ENCODE results near the gene LEPR.
"Not testable (repeated sequence)": the region's sequence is repeated elsewhere in the genome, so short reads cannot be mapped to it uniquely, and the experiment has no call there.

LEPR gene

DNA sequence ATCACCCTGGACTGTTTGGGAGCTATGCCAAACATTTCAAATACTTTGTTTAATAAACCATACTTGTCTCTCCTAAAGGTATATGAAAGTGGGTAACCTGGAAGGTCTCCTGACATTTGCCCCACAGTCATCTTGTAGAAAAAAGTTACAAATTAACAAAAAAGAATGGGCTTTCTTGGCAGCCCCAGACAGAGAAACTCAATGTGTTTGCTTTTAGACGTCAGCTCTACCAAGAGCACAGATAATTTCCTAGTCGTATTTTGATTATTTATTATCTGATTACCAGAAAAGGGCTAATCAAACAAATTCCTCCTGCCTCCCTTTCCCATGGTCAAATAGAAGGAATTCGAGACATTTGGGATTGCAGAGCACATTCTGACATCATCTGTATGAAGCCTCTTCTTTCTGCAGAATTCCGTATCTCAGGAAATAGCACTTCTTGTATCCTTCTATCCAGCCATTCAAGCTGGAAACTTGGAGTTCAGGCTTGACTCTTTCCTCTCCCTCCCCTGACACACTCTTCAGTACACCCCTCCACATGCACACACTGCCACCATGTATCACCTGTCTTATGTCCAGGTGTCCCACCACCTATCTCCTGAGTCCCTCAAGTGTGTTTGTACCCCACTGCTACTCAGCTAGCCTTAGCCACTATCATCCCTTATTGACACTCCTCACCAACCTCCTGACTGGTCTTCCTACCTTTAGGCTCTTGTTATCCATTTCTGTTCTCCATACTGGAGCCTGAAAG is 42.8 kb upstream of the LEPR start:
- TF ChIP-seq EZH2phosphoT487 (conservative IDR thresholded peaks at IDR 0.05; ENCODE audit: low read length) = no peak
- TF ChIP-seq, protein P1, sequence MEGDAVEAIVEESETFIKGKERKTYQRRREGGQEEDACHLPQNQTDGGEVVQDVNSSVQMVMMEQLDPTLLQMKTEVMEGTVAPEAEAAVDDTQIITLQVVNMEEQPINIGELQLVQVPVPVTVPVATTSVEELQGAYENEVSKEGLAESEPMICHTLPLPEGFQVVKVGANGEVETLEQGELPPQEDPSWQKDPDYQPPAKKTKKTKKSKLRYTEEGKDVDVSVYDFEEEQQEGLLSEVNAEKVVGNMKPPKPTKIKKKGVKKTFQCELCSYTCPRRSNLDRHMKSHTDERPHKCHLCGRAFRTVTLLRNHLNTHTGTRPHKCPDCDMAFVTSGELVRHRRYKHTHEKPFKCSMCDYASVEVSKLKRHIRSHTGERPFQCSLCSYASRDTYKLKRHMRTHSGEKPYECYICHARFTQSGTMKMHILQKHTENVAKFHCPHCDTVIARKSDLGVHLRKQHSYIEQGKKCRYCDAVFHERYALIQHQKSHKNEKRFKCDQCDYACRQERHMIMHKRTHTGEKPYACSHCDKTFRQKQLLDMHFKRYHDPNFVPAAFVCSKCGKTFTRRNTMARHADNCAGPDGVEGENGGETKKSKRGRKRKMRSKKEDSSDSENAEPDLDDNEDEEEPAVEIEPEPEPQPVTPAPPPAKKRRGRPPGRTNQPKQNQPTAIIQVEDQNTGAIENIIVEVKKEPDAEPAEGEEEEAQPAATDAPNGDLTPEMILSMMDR (IDR thresholded peaks at IDR 0.05; ENCODE audit: insufficient read depth, low read length, poor library complexity, severe bottlenecking) = no peak
- no peaks in the 10 kb centered on the region for H3K27me3 ChIP-seq (ENCODE audit: low read length)
- no peaks in the 10 kb centered on the region for H3F3A ChIP-seq (ENCODE audit: insufficient read depth)
- no peaks in the 10 kb centered on the region for H3K9me2 ChIP-seq (replicated peaks; ENCODE audit: insufficient read depth, low read length)
- no peaks in the 10 kb centered on the region for H3K9me3 ChIP-seq (ENCODE audit: insufficient read depth, low read length)
- no peak overlapping the region for H2AFZ ChIP-seq (ENCODE audit: low read depth, low read length, severe bottlenecking)
- H3K4me3 ChIP-seq (ENCODE audit: insufficient read depth, low read length, poor library complexity, severe bottlenecking) = no peak overlapping the region
- no peak overlapping the region for H3K27ac ChIP-seq (ENCODE audit: low read depth, low read length)
- no peaks in the 10 kb centered on the region for H4K20me1 ChIP-seq (ENCODE audit: low read depth, low read length)
- H3K36me3 ChIP-seq (ENCODE audit: low read length) = no peaks in the 10 kb centered on the region
- H3K4me2 ChIP-seq (ENCODE audit: low read depth, low read length, poor library complexity, severe bottlenecking) = no peak overlapping the region
- no peak overlapping the region for H3K9ac ChIP-seq (ENCODE audit: low read length)
- H3K79me2 ChIP-seq (ENCODE audit: insufficient read depth, low read length) = no peaks in the 10 kb centered on the region

DNA sequence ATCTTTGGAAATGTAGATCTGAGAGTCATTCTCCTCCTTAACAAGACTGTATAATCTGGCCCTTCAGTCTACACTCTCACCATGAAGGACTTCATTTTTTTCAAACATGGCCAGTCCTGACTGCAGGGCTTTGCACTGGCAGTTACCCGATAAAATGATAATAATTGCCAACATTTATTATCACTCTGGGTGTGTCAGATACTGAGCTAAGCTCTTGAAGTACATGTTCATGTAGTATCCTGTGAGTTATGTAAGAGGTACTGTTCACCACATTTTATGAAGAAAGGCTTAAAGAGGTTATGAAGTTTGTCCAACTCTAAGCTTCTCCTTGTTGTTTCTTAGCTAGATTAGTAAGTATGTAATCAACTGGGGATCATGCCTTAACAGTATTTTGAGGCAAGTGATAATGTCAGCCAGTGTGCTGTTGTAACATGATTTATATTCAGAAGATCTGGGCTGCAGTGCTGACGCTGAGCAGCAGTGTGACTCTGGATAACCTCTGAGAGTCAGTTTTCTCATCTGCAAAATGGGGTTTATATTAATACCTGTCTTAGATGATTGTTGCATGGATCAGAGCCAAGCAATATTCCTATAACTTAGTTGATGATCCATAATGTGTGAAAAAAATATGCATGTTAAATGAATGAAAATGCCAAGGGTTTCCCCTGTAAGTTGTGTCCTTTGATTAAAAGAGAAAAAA is 42.1 kb upstream of the LEPR start:
- no peak overlapping the region for H3K4me2 ChIP-seq (ENCODE audit: low read depth, low read length, poor library complexity, severe bottlenecking)
- no peaks in the 10 kb centered on the region for H3F3A ChIP-seq (ENCODE audit: insufficient read depth)
- H3K9me2 ChIP-seq (replicated peaks; ENCODE audit: insufficient read depth, low read length) = no peaks in the 10 kb centered on the region
- no peak overlapping the region for H3K9ac ChIP-seq (ENCODE audit: low read length)
- no peaks in the 10 kb centered on the region for H3K9me3 ChIP-seq (ENCODE audit: insufficient read depth, low read length)
- H3K36me3 ChIP-seq (ENCODE audit: low read length) = no peaks in the 10 kb centered on the region
- TF ChIP-seq, protein P1 (IDR thresholded peaks at IDR 0.05; ENCODE audit: insufficient read depth, low read length, poor library complexity, severe bottlenecking) = no peak
- no peak for TF ChIP-seq EZH2phosphoT487 (conservative IDR thresholded peaks at IDR 0.05; ENCODE audit: low read length)
- H3K27ac ChIP-seq (ENCODE audit: low read depth, low read length) = no peak overlapping the region
- H3K27me3 ChIP-seq (ENCODE audit: low read length) = no peaks in the 10 kb centered on the region
- no peak overlapping the region for H2AFZ ChIP-seq (ENCODE audit: low read depth, low read length, severe bottlenecking)
- H3K4me3 ChIP-seq (ENCODE audit: insufficient read depth, low read length, poor library complexity, severe bottlenecking) = no peak overlapping the region
- no peaks in the 10 kb centered on the region for H4K20me1 ChIP-seq (ENCODE audit: low read depth, low read length)
- no peaks in the 10 kb centered on the region for H3K79me2 ChIP-seq (ENCODE audit: insufficient read depth, low read length)

DNA sequence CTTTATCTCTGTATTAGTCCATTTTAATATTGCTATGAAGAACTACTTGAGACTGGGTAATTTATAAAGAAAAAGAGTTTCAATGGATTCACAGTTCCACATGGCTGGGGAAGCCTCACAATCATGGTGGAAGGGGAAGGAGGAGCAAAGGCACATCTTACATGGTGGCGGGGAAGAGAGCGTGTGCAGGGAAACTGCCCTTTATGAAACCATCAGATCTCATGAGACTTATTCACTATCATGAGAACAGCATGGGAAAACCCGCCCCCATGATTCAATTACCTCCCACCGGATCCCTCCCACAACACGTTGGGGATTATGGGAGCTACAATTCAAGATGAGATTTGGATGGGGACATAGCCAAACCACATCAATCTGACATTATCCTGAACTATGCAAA is 36.0 kb upstream of the LEPR start:
- H3K27me3 ChIP-seq (ENCODE audit: low read length); H3K79me2 ChIP-seq (ENCODE audit: insufficient read depth, low read length); H3K9ac ChIP-seq (ENCODE audit: low read length); H2AFZ ChIP-seq (ENCODE audit: low read depth, low read length, severe bottlenecking); H3K9me3 ChIP-seq (ENCODE audit: insufficient read depth, low read length); H3F3A ChIP-seq (ENCODE audit: insufficient read depth); H3K27ac ChIP-seq (ENCODE audit: low read depth, low read length); H3K36me3 ChIP-seq (ENCODE audit: low read length); H3K4me2 ChIP-seq (ENCODE audit: low read depth, low read length, poor library complexity, severe bottlenecking); H4K20me1 ChIP-seq (ENCODE audit: low read depth, low read length); H3K9me2 ChIP-seq (replicated peaks; ENCODE audit: insufficient read depth, low read length); H3K4me3 ChIP-seq (ENCODE audit: insufficient read depth, low read length, poor library complexity, severe bottlenecking): not testable (repeated sequence)

DNA sequence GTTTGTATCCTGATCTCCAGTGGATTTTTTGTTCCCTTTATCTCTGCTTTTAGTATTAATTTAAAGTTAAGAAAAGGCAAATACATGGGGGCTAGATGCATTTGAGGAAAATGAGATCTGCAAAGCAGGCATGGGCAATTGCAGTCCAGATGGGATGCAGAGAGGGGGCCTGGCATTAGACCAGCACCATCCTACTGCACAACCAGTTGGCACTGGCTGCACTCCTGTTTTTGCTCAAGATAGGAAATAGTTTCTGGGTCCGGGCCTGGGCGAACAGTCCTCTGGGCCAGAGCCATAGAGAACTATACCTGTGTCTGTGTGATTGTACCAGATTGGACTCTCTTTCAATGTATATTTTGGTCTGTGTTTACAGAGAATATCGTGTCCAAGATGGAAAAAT is 34.0 kb upstream of the LEPR start:
- Histone ChIP-seq H3K4me3 (ENCODE audit: insufficient read depth, low read length, poor library complexity, severe bottlenecking) (no peak overlapping the region), H3K27ac (ENCODE audit: low read depth, low read length) (no peak overlapping the region), H3F3A (ENCODE audit: insufficient read depth) (no peaks in the 10 kb centered on the region), H3K27me3 (ENCODE audit: low read length) (no peaks in the 10 kb centered on the region), H3K9ac (ENCODE audit: low read length) (no peak overlapping the region), H3K79me2 (ENCODE audit: insufficient read depth, low read length) (no peaks in the 10 kb centered on the region), H4K20me1 (ENCODE audit: low read depth, low read length) (no peaks in the 10 kb centered on the region), H2AFZ (ENCODE audit: low read depth, low read length, severe bottlenecking) (no peak overlapping the region), H3K9me3 (ENCODE audit: insufficient read depth, low read length) (no peaks in the 10 kb centered on the region), H3K4me2 (ENCODE audit: low read depth, low read length, poor library complexity, severe bottlenecking) (no peak overlapping the region), H3K36me3 (ENCODE audit: low read length) (peaks cover 3% of the 10 kb centered on the region; the same call in 1 of the 2 replicates), H3K9me2 (replicated peaks; ENCODE audit: insufficient read depth, low read length) (no peaks in the 10 kb centered on the region)
- TF ChIP-seq EZH2phosphoT487 (conservative IDR thresholded peaks at IDR 0.05; ENCODE audit: low read length) = no peak
- TF ChIP-seq, protein P1 (IDR thresholded peaks at IDR 0.05; ENCODE audit: insufficient read depth, low read length, poor library complexity, severe bottlenecking) = no peak
